EH (cell line): ENCODE results near the gene CCDC170.
"Not testable (repeated sequence)": the region's sequence is repeated elsewhere in the genome, so short reads cannot be mapped to it uniquely, and the experiment has no call there.

Experiments
- DNase-seq: peaks from one replicate; pipeline ENCODE4 v3.0.0-alpha.2; 2015; ENCODE audit warnings: low read depth

CCDC170 gene

GRCh38 chr6:151493804-151494234, at the start of gene CCDC170:
TSS of gene CCDC170 (plus strand) at chr6:151494017. CDS start at chr6:151494129, 112 bp downstream.
- DNase-seq = peak; percentile 16

- DNase-seq = peak; percentile 92
Measured at GRCh38 chr6:151445482-151445881, 48.3 kb upstream of the CCDC170 start.

- DNase-seq = no peak
Measured at GRCh38 chr6:151447237-151447636, 46.6 kb upstream of the CCDC170 start.

GRCh38 chr6:151448623-151449022, 45.2 kb upstream of the CCDC170 start:
- DNase-seq = no peak

- DNase-seq = not testable (repeated sequence)
Measured at GRCh38 chr6:151450928-151451327, 42.9 kb upstream of the CCDC170 start.

GRCh38 chr6:151451417-151451949, 42.3 kb upstream of the CCDC170 start:
- no peak for DNase-seq

- peak; percentile 100 for DNase-seq
Measured at GRCh38 chr6:151451950-151452749, 41.7 kb upstream of the CCDC170 start, which contains the start of gene RMND1. TSS of gene RMND1 (minus strand) at chr6:151452126. CDS start at chr6:151445811, 6,315 bp downstream.

GRCh38 chr6:151452750-151453427, 40.9 kb upstream of the CCDC170 start:
- peak; percentile 64 for DNase-seq

- not testable (repeated sequence) for DNase-seq
Measured at GRCh38 chr6:151455751-151456398, 37.9 kb upstream of the CCDC170 start.

- DNase-seq = no peak
Measured at GRCh38 chr6:151461673-151462072, 32.1 kb upstream of the CCDC170 start.

- no peak for DNase-seq
Measured at GRCh38 chr6:151464702-151465101, 29.1 kb upstream of the CCDC170 start.

GRCh38 chr6:151475653-151476523, 17.9 kb upstream of the CCDC170 start:
- DNase-seq = peak; percentile 60

GRCh38 chr6:151477726-151478125, 16.1 kb upstream of the CCDC170 start:
- DNase-seq = no peak

GRCh38 chr6:151478670-151479069, 15.1 kb upstream of the CCDC170 start:
- no peak for DNase-seq

GRCh38 chr6:151481786-151482185, 12.0 kb upstream of the CCDC170 start:
- DNase-seq = peak; percentile 32

- DNase-seq = peak; percentile 59
Measured at GRCh38 chr6:151482290-151482689, 11.5 kb upstream of the CCDC170 start.

GRCh38 chr6:151483994-151484393, 9.8 kb upstream of the CCDC170 start:
- DNase-seq = no peak

- DNase-seq = no peak
Measured at GRCh38 chr6:151488226-151488625, 5.6 kb upstream of the CCDC170 start.

GRCh38 chr6:151490996-151491395, 2.8 kb upstream of the CCDC170 start:
- DNase-seq = no peak

GRCh38 chr6:151493161-151493803, 535 bp upstream of the CCDC170 start:
- DNase-seq = no peak
